Measurements from ENCODE around the gene TGM5.

The TGM5 gene

DNA sequence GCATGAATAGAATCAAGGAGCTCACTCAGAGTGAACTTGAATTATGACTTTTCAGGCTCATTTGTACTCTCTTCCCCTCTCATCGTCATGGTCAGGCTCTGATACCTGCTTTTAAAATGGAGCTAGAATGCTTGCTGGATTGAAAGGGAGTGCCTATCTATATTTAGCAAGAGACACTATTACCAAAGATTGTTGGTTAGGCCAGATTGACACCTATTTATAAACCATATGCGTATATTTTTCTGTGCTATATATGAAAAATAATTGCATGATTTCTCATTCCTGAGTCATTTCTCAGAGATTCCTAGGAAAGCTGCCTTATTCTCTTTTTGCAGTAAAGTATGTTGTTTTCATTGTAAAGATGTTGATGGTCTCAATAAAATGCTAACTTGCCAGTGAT, 71.9 kb downstream of the TGM5 start:
- Histone ChIP-seq H3K4me1 (no peaks in the 10 kb centered on the region), H3K27me3 (no peaks in the 10 kb centered on the region), H3K9me3 (no peaks in the 10 kb centered on the region), H3K4me3 (ENCODE audit: low read depth, low read length) (no peak overlapping the region), H3K36me3 (peaks cover 21% of the 10 kb centered on the region)
- no peak for DNase-seq
- TF ChIP-seq, protein P1, sequence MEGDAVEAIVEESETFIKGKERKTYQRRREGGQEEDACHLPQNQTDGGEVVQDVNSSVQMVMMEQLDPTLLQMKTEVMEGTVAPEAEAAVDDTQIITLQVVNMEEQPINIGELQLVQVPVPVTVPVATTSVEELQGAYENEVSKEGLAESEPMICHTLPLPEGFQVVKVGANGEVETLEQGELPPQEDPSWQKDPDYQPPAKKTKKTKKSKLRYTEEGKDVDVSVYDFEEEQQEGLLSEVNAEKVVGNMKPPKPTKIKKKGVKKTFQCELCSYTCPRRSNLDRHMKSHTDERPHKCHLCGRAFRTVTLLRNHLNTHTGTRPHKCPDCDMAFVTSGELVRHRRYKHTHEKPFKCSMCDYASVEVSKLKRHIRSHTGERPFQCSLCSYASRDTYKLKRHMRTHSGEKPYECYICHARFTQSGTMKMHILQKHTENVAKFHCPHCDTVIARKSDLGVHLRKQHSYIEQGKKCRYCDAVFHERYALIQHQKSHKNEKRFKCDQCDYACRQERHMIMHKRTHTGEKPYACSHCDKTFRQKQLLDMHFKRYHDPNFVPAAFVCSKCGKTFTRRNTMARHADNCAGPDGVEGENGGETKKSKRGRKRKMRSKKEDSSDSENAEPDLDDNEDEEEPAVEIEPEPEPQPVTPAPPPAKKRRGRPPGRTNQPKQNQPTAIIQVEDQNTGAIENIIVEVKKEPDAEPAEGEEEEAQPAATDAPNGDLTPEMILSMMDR (IDR thresholded peaks at IDR 0.05; ENCODE audit: low read depth, low read length) = no peak

DNA sequence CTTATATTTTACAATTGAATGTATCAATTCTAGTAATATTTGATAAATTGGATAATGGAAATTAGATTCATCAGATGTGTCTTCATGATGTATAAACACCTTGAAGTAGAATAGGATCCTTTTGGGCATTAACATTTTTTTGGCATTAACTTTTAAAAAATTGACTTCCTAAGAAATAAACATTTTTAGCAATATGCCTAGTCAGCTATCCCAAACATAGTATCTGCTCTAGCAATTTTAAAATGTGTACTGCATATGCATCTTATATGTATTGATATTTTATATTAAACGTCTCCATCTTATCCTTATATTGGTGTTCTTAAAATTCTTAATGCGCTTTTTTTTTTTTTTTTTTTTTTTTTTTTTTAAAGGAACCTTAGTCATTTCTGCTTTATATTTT, 73.0 kb downstream of the TGM5 start:
- no peak for DNase-seq
- Histone ChIP-seq H3K27me3 (no peaks in the 10 kb centered on the region), H3K4me1 (no peaks in the 10 kb centered on the region), H3K4me3 (ENCODE audit: low read depth, low read length) (no peak overlapping the region), H3K9me3 (no peaks in the 10 kb centered on the region), H3K36me3 (peaks cover 23% of the 10 kb centered on the region)
- TF ChIP-seq, protein P1 (IDR thresholded peaks at IDR 0.05; ENCODE audit: low read depth, low read length) = no peak

DNA sequence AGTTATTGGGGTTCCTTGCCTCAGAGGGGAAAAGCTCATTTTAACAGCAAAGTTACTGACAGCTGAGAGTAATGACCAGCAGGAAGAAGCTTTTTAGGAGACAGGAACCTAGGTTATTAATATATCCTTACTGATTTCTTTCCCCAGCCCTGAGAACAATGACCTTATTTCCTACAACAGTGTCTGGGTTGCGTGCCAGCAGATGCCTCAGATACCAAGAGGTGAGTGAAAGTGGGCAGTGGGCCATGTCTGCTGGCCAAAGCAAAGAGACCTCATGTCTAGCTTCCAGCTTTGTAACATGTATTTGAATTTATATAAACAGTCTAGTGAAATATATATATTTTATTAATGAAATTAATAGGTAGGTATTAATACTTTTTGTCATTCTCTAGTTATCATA, 76.5 kb downstream of the TGM5 start:
- H3K4me3 ChIP-seq (ENCODE audit: low read depth, low read length) = no peak overlapping the region
- H3K36me3 ChIP-seq = peaks cover 19% of the 10 kb centered on the region
- no peaks in the 10 kb centered on the region for H3K27me3 ChIP-seq
- TF ChIP-seq, protein P1 (IDR thresholded peaks at IDR 0.05; ENCODE audit: low read depth, low read length) = no peak
- no peaks in the 10 kb centered on the region for H3K9me3 ChIP-seq
- DNase-seq = no peak
- no peaks in the 10 kb centered on the region for H3K4me1 ChIP-seq

DNA sequence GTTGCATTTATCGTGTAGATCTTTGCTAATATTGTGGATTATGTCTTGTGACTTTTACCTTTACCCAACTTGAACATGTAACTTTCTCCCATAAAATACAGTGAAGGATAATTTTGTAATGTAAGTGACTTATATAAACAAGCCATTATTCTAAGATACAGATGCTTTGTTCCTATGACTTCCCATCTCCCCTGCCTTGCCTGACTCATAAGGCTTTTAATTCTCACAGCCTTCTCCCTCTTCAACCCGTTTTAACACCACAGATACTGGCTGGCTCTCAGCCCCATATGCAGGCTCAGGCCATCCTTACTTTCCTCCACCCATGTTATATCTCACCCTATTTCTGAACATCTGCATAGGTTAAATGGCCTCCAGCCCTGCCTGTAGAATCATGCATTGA, 77.4 kb downstream of the TGM5 start:
- no peaks in the 10 kb centered on the region for H3K27me3 ChIP-seq
- peaks cover 5% of the 10 kb centered on the region for H3K4me1 ChIP-seq
- H3K36me3 ChIP-seq = peaks cover 19% of the 10 kb centered on the region
- TF ChIP-seq, protein P1 (IDR thresholded peaks at IDR 0.05; ENCODE audit: low read depth, low read length) = no peak
- DNase-seq = no peak
- no peaks in the 10 kb centered on the region for H3K9me3 ChIP-seq
- no peak overlapping the region for H3K4me3 ChIP-seq (ENCODE audit: low read depth, low read length)

DNA sequence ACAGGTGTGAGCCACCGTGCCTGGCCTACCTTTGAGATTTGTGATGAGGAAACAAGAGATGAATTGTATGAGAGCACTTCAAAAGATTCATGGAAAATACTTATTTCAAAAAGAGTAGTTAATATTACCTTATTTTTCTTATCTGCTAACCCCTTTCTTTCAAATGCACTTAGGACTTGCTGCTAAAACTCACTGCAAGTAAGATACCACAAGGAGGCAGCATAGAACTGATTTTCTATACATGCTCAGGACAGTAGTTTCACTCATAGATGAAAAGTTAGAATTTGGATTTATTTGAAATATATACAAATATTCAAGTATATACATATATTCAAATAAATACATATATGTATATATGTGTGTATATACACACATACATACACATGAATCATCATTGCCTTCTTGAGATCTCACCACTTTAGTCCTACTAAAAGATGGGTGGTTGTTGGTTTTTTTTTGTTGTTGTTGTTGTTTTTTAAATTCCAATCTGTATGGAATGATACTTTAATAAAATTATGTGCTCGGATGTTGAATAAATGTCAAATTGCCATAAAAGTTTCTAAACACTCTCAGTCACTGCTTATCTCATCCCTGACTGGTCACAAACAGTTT, 79.1 kb downstream of the TGM5 start:
- no peaks in the 10 kb centered on the region for H3K9me3 ChIP-seq
- no peak for DNase-seq
- no peak overlapping the region for H3K4me3 ChIP-seq (ENCODE audit: low read depth, low read length)
- H3K36me3 ChIP-seq = peaks cover 19% of the 10 kb centered on the region
- H3K27me3 ChIP-seq = no peaks in the 10 kb centered on the region
- peaks cover 5% of the 10 kb centered on the region for H3K4me1 ChIP-seq
- TF ChIP-seq, protein P1 (IDR thresholded peaks at IDR 0.05; ENCODE audit: low read depth, low read length) = peak; percentile 79

DNA sequence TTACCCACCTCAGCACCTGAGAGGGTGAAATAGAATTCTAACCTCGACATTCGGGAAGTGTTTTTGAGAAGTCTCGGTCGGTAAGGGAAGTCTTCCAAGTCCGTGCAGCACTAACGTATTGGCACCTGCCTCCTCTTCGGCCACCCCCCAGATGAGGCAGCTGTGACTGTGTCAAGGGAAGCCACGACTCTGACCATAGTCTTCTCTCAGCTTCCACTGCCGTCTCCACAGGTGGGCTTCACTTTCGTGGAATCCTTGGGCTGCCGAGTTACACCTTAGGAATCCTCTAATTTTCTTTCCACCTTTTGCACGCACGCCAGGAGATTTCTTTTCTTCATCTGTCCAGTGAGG, 80.8 kb downstream of the TGM5 start:
- Histone ChIP-seq H3K4me1 (peaks cover 5% of the 10 kb centered on the region), H3K36me3 (peaks cover 8% of the 10 kb centered on the region), H3K9me3 (no peaks in the 10 kb centered on the region), H3K27me3 (no peaks in the 10 kb centered on the region), H3K4me3 (ENCODE audit: low read depth, low read length) (peak overlapping the region; percentile 73)
- TF ChIP-seq, protein P1 (IDR thresholded peaks at IDR 0.05; ENCODE audit: low read depth, low read length) = no peak
- no peak for DNase-seq

Measured in BE2C (cell line).